ENCODE measurements around the gene CRYBA4.
A peak's percentile ranks its signal among the peaks of the same experiment; 100 is the strongest.

Gene CRYBA4

DNA sequence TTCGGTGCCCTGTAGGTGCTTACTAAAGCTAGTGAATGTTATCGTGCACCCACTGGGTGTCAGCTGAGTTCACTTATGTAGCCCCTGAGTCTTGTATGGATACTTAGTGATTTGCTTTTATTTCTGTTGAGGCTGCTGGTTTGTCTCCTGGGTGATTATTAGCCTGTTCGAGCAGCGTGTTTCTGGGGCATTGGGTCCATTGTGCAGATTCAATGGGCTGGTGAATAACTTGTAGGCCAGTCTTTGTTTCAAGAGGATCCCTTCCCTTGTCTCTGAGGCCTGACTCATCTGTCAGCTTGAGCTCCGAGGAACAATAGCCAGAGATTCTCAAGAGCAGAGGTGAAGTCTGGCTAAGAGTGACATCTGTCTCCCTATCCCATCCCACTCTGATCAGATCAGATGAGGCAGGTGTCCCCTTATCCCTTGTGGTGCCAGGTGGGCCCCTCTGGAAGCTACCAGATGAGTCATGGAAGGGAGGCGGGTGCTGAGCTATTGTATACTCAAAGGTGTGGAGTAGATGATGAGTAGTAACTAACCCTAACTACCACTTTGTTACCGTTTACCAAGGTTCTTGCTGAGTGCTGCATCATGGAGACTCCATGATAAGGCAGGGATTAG is 39.3 kb downstream of the CRYBA4 start:
- no peak for DNase-seq (ENCODE audit: low read depth)

DNA sequence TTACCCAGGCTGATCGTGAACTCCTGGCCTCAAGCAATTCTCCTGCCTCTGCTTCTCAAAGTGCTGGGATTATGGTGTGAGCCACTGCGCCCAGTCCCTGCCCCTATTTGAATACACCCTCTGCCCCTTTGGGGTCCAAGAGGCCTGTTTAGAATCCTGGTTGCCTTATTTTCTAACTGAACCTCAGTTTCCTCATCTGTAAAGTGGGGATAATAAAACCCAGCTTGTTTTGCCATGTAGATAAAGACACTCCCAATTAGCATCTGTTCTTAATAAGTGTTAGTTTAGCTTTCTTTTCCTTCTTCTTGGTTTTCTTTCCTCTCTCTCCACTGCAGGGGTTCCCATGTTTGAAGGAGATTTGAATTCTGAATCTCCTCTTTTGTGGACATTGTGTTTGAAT is 40.4 kb downstream of the CRYBA4 start:
- no peak for DNase-seq (ENCODE audit: low read depth)

DNA sequence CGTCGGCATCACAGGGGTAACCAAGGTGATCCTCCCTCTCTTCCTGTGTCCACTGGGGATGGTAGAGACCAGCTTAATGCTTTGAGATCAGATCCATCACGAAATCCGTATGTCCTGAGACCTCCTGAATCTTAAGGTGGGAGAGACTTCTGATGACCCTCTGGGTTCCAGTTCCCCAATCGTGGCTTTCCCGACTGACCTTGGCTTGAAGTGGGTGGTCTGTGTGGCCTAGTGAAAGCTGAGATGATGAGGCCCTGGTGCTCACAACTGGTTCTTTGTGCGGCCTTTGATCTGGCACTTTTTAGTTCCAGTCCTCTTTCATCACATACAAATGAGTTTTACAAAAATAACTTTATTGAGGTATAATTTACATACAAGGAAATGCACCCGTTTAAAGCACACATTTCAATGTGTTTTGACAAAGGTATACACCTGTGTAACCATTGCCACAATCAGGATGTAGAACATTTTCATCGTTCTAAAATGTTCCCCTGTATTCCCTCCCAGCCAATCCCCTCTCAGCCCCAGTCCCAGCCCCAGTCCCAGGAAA is 41.7 kb downstream of the CRYBA4 start:
- no peak for DNase-seq (ENCODE audit: low read depth)

DNA sequence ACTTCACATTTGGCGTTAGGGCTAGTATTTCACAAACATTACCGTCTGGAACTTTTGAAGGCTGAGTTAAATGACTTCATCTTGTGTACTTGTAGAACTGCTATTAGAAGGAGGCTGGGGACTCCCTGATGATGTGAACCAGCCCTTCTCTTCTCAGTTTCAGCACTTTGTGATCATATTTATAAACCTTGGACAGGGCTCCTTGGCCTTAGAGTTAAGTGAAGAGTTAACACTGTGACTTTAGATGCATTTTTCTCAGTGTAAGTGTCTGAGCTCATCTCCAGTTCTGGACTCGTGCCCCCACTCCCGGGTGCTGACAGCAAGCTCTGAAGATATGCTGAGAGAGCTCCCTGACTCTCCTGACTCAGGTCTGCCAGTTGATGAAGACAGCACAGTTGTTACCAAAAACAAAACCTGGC is 44.1 kb downstream of the CRYBA4 start:
- no peak for DNase-seq (ENCODE audit: low read depth)

DNA sequence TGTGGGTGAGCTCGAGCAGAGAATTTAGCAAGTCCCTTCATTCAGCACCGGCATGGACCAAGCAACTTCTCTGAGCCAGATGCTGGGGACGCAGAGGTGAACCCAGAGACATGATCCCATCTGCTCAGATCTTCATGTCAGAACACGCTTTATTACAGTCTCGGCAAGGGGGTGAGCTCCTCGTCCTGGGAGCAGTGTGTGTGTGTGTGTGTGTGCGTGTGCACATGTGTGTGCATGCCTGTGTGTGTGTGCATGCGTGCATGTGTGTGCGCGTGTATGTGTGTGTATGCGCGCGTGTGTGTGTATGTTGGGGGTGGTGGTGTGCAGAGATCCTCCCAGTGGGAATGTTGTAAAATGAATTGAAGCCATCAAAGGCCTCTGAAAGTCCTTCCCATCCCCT is 45.4 kb downstream of the CRYBA4 start:
- no peak for DNase-seq (ENCODE audit: low read depth)

DNA sequence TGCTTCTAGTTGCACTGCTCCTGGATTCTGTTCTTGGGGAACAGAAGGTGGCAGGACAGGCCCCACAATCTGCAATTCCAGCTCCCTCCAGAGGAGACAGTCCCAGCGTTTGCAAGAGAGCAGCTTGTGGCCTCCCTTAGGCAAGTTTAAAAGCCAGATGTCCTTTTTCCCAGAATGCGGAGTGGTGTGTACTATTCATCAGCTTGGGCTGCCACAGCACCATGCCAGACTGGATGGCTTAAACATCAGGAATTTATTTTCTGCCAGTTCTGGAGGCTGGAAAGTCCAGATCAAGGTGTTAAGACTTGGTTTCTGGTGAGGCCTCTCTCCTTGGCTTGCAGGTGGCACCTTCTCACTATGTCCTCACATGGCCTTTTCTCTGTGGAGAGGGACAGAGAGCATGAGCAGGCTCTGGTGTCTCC is 47.3 kb downstream of the CRYBA4 start:
- DNase-seq (ENCODE audit: low read depth): peak; percentile 55

DNA sequence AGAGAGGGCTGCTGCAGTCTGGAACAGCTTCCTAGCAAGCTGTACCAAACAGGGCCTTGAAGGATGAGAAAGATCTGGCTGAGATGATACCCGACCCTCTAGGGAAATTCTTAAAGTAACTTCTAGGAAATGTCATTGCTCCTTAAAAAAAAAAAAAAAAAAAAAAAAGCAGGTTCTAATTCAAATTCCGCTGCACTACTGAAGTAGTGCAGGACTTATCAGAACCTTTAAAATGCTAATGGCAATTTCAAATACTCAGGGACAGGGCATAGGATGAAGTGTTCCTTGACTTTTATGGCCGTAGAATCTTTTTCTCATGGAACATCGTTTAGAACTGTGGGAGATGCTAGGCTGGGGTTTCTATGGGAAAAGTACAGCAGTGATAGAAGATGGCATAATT is 48.7 kb downstream of the CRYBA4 start:
- DNase-seq (ENCODE audit: low read depth): no peak

DNA sequence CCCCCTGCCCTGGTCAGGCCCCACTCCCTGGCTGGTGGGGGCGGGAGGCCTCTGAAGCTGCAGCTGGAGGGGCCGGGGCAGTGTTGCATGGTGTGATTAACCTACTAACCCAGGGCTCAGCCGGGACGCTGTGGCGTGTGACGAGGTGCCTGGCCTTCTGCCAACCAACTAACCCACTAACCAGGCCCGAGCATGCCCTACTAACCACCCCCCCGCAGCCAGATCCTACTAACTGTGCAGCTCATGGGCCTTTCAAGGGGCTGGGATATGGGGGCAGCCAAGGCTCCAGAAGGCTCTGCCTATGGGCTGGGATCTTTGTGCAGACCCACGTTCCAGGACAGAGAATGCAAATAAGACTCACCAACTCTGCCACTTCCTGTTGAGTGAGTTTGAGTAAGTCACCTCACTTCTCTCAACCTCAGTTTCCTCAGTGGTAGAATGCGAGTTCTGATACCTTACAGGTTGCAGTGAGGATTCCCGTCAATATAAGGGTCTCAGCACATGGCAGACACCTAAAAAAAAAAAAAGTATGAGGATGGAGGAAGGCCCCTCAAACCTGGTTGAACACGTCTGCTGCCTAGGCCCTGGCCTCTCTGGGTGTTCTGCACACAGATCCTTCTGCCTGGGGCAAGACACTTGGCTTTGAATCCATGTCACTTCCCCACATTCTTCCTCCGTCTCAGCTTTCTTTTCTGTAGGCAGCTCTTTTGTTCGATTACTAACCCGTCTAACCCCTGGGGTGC is 49.7 kb downstream of the CRYBA4 start:
- DNase-seq (ENCODE audit: low read depth): no peak

DNA sequence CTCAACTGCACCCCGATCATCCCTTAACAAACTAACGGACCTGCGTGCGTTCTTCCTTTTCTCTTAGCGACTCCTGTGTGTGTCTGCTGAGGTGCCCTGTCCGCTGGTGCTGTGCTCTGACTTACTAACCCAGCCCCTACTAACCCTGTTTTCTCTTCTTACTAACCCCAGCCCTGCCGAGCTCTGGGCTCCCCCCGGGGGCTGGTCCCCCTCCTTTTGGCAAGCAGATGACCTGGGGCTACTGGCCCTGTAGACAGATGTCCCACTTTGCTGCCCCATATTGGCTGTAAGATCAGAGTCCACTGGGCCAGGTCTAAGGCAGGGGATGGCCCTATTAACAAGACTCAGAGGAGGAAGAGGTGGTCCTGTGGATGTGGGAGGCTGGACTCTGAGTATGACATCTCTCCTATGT is 50.3 kb downstream of the CRYBA4 start:
- DNase-seq (ENCODE audit: low read depth): no peak

DNA sequence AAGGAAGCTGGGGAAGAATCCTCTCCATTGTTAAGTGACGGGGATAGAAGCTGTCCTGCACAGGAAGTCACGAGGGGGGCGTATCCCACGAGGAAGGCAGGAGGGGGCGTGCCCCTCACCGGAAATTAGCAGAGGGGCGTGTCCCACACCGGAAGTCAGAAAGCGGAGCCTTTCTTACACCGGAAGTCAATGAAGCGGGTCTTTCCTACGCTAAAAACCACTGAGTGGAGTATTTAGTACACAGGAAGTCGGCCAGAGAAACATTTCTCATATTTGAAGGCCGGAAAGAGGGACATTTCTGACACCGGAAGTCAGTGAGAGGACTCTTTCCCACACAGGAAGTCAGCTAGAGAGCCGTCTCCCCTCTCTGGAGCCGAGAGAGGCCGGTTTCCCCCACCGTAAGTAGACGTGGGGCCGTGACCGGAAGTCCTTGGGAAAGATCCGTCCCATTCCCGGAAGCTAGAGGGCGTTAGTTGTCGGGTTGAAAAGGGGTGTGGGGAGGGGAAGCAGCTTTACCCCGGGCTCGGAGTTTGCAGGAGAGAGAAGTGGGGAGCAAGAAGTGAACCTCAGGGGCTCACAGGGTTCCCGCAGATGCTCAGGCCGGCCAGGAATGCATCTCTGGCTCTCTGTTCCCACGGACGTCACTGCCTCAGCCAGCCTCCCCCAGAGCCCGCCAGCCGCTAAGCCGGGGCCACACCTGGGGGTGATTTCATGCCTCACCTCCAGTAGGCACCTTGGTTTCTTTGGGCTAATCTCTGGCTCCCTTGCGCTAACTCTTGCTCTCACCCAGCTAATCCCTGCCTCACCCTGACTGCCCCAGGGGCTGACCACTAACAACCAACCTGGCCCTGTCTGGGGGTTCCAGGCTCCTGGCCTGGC is 51.1 kb downstream of the CRYBA4 start:
- DNase-seq (ENCODE audit: low read depth): peak; percentile 97

DNA sequence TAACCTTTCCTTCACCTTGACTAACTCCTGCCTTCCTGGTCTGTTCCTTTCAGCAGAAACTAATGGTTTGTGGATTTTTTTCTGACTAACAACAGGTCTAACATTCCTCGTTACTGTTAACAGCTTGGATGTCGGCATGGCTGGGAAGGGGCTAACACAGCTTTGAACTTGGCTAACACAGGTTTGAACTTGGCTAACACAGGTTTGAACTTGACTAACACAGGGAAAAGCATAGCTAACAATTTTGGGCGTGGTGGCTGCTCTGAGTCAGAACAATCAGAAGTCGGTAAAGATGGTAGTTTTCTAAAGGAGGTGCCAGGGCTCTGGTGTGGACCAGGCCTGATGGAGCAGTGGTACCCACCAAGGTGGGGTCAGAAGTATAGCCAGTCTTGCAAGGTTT is 51.7 kb downstream of the CRYBA4 start:
- no peak for DNase-seq (ENCODE audit: low read depth)

DNA sequence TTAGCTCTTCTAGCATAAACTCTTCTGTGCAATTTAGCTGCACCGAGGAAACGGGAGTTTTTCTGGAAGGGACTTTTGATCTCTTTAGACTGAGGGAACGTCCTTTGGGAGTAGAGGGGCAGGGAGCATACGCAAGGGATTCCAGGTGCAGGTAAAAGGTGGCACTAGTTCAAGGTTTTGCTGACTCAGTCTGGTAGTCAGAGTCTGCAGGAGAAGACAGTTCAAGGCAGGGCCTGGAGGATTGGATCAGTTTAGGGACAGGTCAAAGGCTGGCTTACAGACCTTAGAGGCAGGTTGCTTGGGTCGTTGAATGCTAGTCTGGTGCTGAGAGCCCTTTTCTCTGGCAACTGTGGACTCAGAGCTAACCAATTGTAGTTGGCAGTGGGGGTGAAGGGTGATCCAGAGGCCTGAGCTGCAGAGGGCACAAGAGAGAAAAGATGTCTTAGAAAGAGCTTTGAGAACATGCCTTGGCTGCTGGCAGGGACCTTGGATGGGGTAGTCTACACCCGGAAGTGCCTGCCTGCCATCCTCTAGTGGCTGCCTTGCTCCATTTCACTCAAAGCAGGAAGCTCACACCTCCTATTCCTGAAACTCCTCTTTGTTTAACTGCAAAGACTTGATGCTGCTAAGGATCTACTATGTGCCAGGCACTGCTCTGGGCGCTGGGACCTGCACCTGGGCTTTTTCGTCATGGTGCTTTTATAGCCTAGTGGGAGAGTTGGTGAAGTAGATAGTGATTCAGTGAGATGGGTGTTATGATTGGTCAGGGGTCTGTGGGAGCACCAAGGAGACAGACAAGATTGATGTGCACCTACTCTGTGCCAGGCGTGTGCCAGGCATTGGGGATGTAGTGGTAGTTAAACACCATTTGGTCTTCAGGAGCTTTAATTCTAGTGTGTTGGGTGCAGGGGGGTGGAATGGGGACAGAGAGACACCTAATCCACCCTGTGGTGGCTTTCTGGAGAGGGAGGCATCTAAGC is 52.7 kb downstream of the CRYBA4 start:
- DNase-seq (ENCODE audit: low read depth): no peak

DNA sequence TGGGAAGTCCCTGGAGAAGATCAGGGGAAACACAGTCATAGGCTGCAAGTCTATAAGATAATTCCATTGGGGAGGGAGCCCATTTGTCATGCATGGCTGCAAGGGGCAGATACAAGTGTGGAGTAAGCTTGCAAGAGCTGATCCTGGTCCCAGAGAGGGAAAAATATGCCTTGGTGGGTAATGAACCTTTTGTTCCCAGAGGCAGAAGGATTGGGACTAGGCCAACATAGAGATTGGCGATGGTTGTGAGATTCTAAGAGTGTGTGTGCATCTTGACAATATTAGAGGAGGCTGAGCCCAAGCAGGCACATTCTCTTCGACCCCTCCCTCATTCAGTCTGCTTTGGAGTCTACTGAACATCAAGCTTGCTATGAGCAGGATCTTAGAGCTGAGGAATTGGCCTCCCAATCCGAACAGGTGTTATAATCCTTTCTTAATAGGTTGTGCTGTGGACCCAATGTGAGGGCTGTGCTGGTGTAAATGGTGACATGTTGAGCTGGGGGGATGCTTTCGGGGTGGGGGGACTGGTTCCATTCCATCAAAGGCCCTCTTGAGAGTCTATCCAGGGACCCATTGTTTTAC is 54.0 kb downstream of the CRYBA4 start:
- no peak for DNase-seq (ENCODE audit: low read depth)

DNA sequence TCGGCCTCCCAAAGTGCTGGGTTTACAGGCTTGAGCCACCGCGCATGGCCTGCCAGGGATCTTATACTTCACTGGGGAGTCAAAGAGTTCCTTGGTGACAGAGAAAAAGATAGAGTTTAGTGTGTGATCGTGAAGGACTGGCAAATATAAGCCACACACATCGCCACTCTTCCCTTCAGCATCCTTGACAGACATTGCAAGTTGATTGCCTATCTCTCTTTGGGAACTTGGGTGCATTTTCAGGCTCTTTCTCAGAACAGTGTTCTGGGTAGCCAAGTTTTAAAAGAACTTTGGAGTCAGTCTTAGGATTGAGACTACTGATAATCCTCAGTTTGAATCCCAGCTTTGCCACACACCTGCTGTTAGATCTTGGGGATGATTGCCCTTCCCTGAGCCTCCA is 55.5 kb downstream of the CRYBA4 start:
- DNase-seq (ENCODE audit: low read depth): no peak

DNA sequence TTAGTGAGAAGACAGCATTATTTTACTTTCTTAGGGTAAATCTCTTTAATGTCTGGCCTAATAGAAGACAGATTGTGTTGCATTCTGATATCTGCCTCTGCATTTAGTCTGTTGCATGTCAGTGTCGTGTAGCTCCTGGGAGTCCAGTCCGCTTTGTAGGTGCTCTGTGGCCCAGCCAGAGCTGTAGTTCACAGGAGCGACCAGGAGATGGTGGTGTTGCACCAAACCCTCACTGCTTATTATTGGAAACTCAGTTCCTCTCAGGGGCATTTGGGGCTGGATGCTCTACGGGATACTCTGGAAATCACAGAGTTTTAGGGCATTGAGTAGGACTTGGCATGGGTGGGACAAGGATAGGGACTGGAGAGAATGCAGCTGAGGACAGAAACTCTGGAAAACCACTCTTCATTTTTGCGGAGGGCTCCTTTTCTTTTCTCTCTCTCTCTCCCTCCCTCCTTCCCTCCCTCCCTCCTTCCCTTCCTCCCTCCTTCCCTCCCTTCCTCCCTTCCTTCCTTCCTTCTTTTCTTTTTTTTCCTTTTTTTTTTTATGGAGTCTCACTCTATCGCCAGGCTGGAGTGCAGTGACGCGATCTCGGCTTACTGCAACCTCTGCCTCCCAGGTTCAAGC is 57.4 kb downstream of the CRYBA4 start:
- peak; percentile 36 for DNase-seq (ENCODE audit: low read depth)

All from CMK (cell line).